Activated CD4-positive, alpha-beta memory T cell treated with anti-CD3 and anti-CD28 coated beads for 36 hours (primary cell): Measurements from ENCODE around the gene NTN4. TPM values are rescaled to one million over a fixed set of nuclear protein-coding genes. Genes with fewer than 3 reads are reported as not detected.
"Not testable (repeated sequence)": the region's sequence is repeated elsewhere in the genome, so short reads cannot be mapped to it uniquely, and the experiment has no call there.

Experiments
- CTCF ChIA-PET: fragments of 350-600 bp; sonication (Branson Sonifier 250); formaldehyde crosslinking; loops from one replicate; lab custom pipeline; 2021; ENCODE audit warnings: antibody characterized with exemption, inconsistent platforms; lab: Charles Lee
- POLR2A ChIA-PET: fragments of 350-600 bp; sonication (Branson Sonifier 250); formaldehyde crosslinking; loops from one replicate; lab custom pipeline; 2021; ENCODE audit warnings: antibody characterized with exemption; lab: Charles Lee
- DNase-seq: peaks from one replicate; pipeline ENCODE4 v3.0.0-alpha.2; 2020
- H3K27ac Mint-ChIP-seq: one replicate; pipeline ENCODE4 v1.8.0; 2021; ENCODE audit warnings: mixed read lengths
- H3K27me3 Mint-ChIP-seq: one replicate; pipeline ENCODE4 v1.8.0; 2021; ENCODE audit warnings: mixed read lengths
- H3K36me3 Mint-ChIP-seq: one replicate; pipeline ENCODE4 v1.8.0; 2021; ENCODE audit warnings: mixed read lengths
- H3K4me1 Mint-ChIP-seq: one replicate; pipeline ENCODE4 v1.8.0; 2021; ENCODE audit warnings: low read depth, mixed read lengths
- H3K4me3 Mint-ChIP-seq: one replicate; pipeline ENCODE4 v1.8.0; 2021; ENCODE audit warnings: mild to moderate bottlenecking, mixed read lengths
- H3K9me3 Mint-ChIP-seq: one replicate; pipeline ENCODE4 v1.8.0; 2021; ENCODE audit warnings: mixed read lengths
- intact Hi-C: fragments of 100-400 bp; cut with micrococcal nuclease; formaldehyde crosslinking; loops from one replicate; pipeline ENCODE4 v1.15.1; 2023
- total RNA-seq, 2 experiments: library from RNA; stranded (reverse); gene quantifications; one replicate each; pipeline ENCODE4 v1.2.3, GENCODE V29; 2021

Gene NTN4
- total RNA-seq, 2 experiments from 2014 or later, result 0.29 TPM; not detected in 1

DNA sequence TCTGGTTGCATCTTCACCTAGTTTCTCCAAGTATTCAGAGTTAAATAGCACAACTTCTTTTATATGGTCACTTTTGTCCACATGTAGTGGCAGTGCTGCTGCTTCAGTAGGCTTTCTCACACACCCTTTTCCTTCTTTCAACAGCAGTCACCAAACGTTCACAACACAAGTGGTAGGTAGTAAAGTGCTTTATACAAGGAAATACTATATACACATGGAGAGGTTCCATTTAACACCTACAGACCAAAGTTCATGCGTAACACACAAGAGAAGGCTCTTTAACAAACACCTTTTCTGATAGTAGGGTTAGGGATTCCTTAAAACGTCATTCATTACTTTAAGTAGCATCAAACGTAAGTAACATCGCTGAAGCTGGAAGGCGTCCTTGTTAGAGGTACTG, 132.2 kb downstream of the NTN4 start:
- H3K9me3 Mint-ChIP-seq, result peaks cover 2% of the 10 kb centered on the region
- CTCF ChIA-PET, result no interaction called here
- no peak for DNase-seq
- H3K4me3 Mint-ChIP-seq, result no peak overlapping the region
- POLR2A ChIA-PET, result no interaction called here
- H3K27ac Mint-ChIP-seq, result no peak overlapping the region
- intact Hi-C loops, result no loop called here
- H3K4me1 Mint-ChIP-seq, result no peaks in the 10 kb centered on the region
- peaks cover 8% of the 10 kb centered on the region for H3K27me3 Mint-ChIP-seq
- H3K36me3 Mint-ChIP-seq, result peaks cover 2% of the 10 kb centered on the region

- H3K27me3 Mint-ChIP-seq, H3K4me3 Mint-ChIP-seq, H3K36me3 Mint-ChIP-seq, H3K27ac Mint-ChIP-seq, DNase-seq, H3K4me1 Mint-ChIP-seq, CTCF ChIA-PET, POLR2A ChIA-PET, intact Hi-C loops, H3K9me3 Mint-ChIP-seq: not testable (repeated sequence)
These were observed 135.9 kb downstream of the NTN4 start for GRCh38 chr12:95654665-95655064.

- intact Hi-C loops, result no loop called here
- no peak for DNase-seq
- Mint-ChIP-seq H3K36me3 (peaks cover 2% of the 10 kb centered on the region), H3K4me1 (no peaks in the 10 kb centered on the region), H3K9me3 (peaks cover 2% of the 10 kb centered on the region), H3K27me3 (peaks cover 6% of the 10 kb centered on the region), H3K4me3 (no peak overlapping the region), H3K27ac (peak overlapping the region; percentile 21)
- POLR2A ChIA-PET, result no interaction called here
- CTCF ChIA-PET, result no interaction called here
These were observed 136.6 kb downstream of the NTN4 start for GRCh38 chr12:95653771-95654546.

DNA sequence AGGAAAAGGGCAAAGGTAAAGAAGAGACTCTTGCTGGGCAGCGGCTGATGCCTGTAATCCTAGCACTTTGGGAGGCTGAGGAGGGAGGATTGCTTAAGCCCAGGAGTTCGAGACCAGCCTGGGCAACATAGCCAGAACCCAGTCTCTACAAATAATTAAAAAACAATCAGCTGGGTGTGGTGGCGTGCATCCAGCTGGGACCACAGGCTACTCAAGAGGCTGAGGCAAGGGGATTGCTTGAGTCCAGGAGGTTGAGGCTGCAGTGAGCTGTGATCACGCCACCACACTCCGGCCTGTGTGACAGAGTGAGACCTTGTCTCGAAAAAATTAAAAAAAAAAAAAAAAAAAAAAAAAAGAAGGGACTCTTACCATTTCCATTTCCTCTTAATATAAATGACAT, 138.9 kb downstream of the NTN4 start:
- Mint-ChIP-seq H3K9me3 (peaks cover 2% of the 10 kb centered on the region), H3K27me3 (peaks cover 4% of the 10 kb centered on the region), H3K4me1 (no peaks in the 10 kb centered on the region), H3K27ac (no peak overlapping the region), H3K4me3 (no peak overlapping the region), H3K36me3 (peaks cover 2% of the 10 kb centered on the region)
- no peak for DNase-seq
- intact Hi-C loops, result no loop called here
- POLR2A ChIA-PET, result no interaction called here
- CTCF ChIA-PET, result no interaction called here

DNA sequence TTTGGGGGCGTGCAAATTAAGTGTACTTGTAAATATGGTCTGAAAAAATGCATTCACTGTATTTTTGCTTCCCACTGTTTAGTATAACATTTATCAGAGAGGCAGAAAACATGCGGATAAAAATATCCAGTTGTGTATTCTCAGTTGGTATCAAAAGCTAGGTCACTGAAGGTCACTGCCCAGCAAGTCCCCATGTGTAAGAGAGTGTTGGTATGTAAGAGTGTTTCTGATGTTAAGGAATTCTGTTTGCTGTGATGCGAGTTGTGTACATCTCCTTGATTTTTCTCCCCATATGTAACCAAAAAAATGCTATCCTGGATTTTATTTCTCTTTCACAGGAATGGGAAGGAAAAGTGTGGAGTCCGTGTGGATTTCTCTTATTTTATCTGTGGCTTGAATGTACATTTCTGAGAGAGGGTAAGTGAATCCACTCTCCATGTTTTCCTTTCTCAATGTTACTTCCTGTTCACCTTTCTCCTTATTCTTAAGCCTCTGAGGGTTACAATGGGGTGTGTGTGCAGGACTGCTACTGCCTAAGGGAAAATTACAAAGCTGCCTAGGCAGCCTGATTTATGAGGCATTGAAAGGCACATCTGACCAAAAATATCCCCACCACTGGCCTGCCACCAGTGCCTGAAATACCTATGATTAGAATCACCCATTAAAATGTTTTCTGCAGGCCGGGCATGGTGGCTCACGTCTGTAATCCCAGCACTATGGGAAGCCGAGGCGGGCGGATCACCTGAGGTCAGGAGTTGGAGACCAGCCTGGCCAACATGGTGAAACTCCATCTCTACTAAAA, 141.4 kb downstream of the NTN4 start:
- Mint-ChIP-seq H3K27ac (no peak overlapping the region), H3K27me3 (peaks cover 4% of the 10 kb centered on the region), H3K4me3 (no peak overlapping the region), H3K9me3 (peaks cover under 1% of the 10 kb centered on the region), H3K36me3 (no peaks in the 10 kb centered on the region), H3K4me1 (no peaks in the 10 kb centered on the region)
- DNase-seq, result no peak
- POLR2A ChIA-PET, result no interaction called here
- intact Hi-C loops, result no loop called here
- CTCF ChIA-PET, result no interaction called here

GRCh38 chr12:95646781-95647190, 143.8 kb downstream of the NTN4 start:
- ChIA-PET CTCF (no interaction called here), POLR2A (no interaction called here)
- H3K9me3 Mint-ChIP-seq, result no peaks in the 10 kb centered on the region
- no peak overlapping the region for H3K4me3 Mint-ChIP-seq
- H3K27me3 Mint-ChIP-seq, result peaks cover 4% of the 10 kb centered on the region
- intact Hi-C loops, result no loop called here
- no peaks in the 10 kb centered on the region for H3K36me3 Mint-ChIP-seq
- no peak for DNase-seq
- H3K27ac Mint-ChIP-seq, result no peak overlapping the region
- H3K4me1 Mint-ChIP-seq, result no peaks in the 10 kb centered on the region

DNA sequence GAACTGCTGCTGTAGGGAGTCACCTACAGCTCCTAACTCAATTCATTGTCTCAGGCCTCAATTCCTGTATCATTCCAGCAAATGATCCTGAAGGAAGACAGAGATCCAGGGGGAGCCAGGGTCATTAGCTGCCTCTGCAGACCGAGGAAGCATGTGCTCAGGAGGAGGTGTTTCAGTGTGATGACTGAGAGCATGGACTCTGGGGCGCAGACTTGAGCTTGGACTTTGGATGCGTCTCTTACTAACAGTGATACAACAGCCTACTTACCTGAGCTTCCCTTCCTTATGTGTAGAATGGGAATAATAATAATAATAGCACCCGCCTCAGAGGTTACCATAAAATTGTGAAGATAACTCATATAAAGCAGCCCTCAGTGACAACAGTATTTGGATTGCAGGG, 147.3 kb downstream of the NTN4 start:
- Mint-ChIP-seq H3K27ac (no peak overlapping the region), H3K36me3 (no peaks in the 10 kb centered on the region), H3K4me3 (no peak overlapping the region), H3K9me3 (no peaks in the 10 kb centered on the region), H3K27me3 (peaks cover 2% of the 10 kb centered on the region), H3K4me1 (no peaks in the 10 kb centered on the region)
- DNase-seq, result no peak
- ChIA-PET POLR2A (no interaction called here), CTCF (no interaction called here)
- intact Hi-C loops, result no loop called here

DNA sequence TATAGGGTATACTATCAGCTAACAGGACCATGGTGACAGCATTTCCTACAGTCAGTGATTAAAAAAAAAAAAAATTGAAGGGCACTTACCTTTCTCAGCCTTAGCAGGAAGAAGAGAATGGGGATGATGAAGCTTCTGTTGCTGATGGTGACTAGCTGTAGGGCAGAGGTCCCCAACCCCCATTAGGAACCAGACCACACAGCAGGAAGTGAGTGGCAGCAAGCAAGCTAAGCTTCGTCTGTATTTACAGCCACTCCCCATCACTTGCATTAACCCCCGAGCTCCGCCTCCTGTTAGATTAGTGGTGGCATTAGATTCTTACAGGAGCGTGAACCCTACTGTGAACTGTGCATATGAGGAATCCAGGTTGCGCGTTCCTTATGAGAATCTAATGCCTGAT, 148.0 kb downstream of the NTN4 start:
- intact Hi-C loops, result no loop called here
- H3K9me3 Mint-ChIP-seq, result no peaks in the 10 kb centered on the region
- no peaks in the 10 kb centered on the region for H3K36me3 Mint-ChIP-seq
- no peaks in the 10 kb centered on the region for H3K27me3 Mint-ChIP-seq
- POLR2A ChIA-PET, result interaction anchor here (0.6 kb wide), 2 partner anchors 25 to 1133 kb away, joined by 3 read pairs; no protein-coding TSS in a partner anchor
- H3K27ac Mint-ChIP-seq, result no peak overlapping the region
- H3K4me3 Mint-ChIP-seq, result no peak overlapping the region
- H3K4me1 Mint-ChIP-seq, result no peaks in the 10 kb centered on the region
- CTCF ChIA-PET, result interaction anchor here (0.6 kb wide), 1 partner anchor 84 kb away, joined by 3 read pairs; no protein-coding TSS in a partner anchor
- no peak for DNase-seq

DNA sequence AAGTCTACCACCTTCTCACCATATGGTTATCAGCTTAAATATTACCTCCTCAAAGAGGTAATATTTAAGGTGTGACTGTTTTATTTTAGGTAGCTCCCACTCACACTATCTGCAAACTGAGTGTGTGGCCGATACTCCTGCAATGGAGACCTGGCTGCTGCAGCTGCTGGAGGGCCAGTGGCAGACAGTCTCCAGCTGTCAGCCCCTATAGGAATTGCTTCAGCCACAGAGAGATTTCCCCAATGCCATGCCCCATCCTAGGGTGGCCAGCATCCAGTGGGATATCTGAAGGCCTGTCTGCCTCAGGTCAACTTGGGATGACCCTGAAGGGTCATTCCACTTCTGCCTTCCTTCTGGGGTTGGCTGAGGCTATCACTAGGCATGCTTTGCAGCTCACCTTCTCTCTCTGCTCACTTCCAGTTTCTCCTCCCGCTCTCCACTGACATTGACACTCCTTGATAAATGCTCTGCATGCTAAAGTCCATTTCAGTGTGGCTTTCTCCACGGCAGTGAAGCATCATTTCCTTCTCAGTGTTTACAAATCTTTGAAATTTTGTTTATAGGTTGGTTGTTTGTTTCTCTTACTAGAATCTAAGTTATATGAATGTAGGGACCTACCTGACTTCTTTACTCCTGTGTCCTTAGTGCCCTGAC, 149.1 kb downstream of the NTN4 start:
- H3K27me3 Mint-ChIP-seq, result no peaks in the 10 kb centered on the region
- no peaks in the 10 kb centered on the region for H3K36me3 Mint-ChIP-seq
- no peaks in the 10 kb centered on the region for H3K4me1 Mint-ChIP-seq
- intact Hi-C loops, result no loop called here
- ChIA-PET POLR2A (no interaction called here), CTCF (no interaction called here)
- no peak overlapping the region for H3K27ac Mint-ChIP-seq
- H3K4me3 Mint-ChIP-seq, result no peak overlapping the region
- no peak for DNase-seq
- no peaks in the 10 kb centered on the region for H3K9me3 Mint-ChIP-seq

DNA sequence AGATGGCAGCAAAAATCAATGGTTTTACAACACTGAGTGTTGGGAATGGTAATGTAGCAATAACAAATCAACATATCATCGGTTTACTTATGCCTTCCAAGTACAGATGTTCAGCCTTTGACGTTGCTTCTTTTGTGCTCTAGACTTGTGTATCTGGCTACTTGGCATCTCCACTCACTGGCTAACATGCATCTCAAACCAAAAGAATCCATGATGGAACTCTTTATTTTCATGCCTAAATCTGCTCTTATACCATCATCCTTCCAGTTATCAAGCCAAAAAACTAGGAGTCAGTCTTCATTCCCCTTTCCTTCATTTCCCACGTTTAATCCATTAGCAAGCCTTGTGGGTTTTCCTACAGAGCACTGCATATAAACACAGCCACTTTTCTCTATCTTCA, 150.0 kb downstream of the NTN4 start:
- Mint-ChIP-seq H3K4me1 (no peaks in the 10 kb centered on the region), H3K9me3 (no peaks in the 10 kb centered on the region), H3K36me3 (no peaks in the 10 kb centered on the region), H3K27ac (no peak overlapping the region), H3K4me3 (no peak overlapping the region), H3K27me3 (no peaks in the 10 kb centered on the region)
- intact Hi-C loops, result no loop called here
- DNase-seq, result no peak
- POLR2A ChIA-PET, result no interaction called here
- CTCF ChIA-PET, result no interaction called here

DNA sequence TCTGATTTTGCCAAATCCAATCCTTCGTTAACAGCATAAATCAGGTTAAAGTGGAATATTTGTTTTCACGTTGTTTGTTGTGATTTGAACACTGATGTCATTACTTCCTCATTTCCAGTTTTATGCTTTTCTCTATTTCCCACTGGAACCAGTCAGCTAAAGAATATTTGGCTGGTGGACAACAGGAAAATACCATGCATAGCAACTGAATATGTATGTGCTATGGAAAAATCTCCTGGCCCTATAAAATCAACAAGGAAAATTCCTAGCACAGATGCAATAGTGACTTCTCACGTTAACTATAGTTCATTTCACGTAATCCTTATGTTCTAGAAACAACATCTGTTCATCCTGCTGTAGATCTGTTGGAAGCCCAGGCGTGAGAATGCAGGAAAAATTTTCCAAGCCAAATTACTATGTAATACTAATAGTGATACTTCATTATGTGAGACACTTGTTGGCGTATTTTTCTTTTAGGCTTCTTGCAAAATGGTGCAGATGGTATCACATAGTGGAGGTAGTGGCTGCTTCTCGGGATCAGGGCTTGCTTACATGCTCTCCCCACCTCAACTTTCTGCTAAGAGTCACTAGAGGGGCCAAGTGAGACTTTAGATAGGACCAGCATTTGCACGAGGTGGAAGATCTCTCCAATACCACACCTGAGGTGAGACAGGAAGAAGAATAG, 153.0 kb downstream of the NTN4 start:
- no peak overlapping the region for H3K27ac Mint-ChIP-seq
- no peak overlapping the region for H3K4me3 Mint-ChIP-seq
- no peaks in the 10 kb centered on the region for H3K9me3 Mint-ChIP-seq
- POLR2A ChIA-PET, result no interaction called here
- no peaks in the 10 kb centered on the region for H3K27me3 Mint-ChIP-seq
- intact Hi-C loops, result no loop called here
- H3K4me1 Mint-ChIP-seq, result no peaks in the 10 kb centered on the region
- CTCF ChIA-PET, result no interaction called here
- no peak for DNase-seq
- H3K36me3 Mint-ChIP-seq, result no peaks in the 10 kb centered on the region

DNA sequence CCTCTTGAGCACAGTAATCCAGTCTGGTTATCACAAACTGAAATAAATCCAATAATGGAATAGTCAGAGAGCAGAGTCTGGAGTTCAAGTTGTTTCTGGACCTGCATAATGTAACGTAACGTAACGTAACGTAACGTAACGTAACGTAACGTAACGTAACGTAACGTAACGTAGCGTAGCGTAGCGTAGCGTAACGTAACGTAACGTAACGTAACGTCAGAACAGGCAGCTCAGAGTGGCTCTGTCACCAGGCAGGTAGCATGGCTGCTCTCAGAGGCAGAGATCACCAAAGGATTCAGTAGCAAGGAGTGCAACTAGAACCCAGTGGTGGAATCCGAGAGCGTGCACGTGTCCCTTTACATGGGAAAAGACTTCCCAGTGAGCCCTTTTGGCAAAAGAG, 153.6 kb downstream of the NTN4 start:
- ChIA-PET POLR2A (no interaction called here), CTCF (no interaction called here)
- intact Hi-C loops, result no loop called here
- Mint-ChIP-seq H3K27ac (no peak overlapping the region), H3K4me1 (no peaks in the 10 kb centered on the region), H3K27me3 (no peaks in the 10 kb centered on the region), H3K9me3 (no peaks in the 10 kb centered on the region), H3K4me3 (no peak overlapping the region), H3K36me3 (no peaks in the 10 kb centered on the region)
- DNase-seq, result no peak
